Prostate gland (tissue), 2 donors: ENCODE data around the gene TNRC18. TPM values are rescaled to one million over a fixed set of nuclear protein-coding genes. Genes with fewer than 3 reads are reported as not detected.

ENCODE experiments used
- total RNA-seq, 2 donors: library from RNA; depleted of rRNA; stranded (reverse); fragments of >200 nt; gene quantifications; one replicate each; pipeline ENCODE4 v1.1.0, GENCODE V29; 2016

Gene TNRC18
- total RNA-seq, 2 donors from 2014 or later = 138 to 290 TPM

Other genes with a start within 250 kb of the TNRC18 start
- gene WIPI2, start 233.6 kb downstream of the TNRC18 start, total RNA-seq = 10 to 100 TPM; 68.3 to 91.4 TPM
- 10 to 100 TPM; 11.6 to 13.5 TPM for gene SLC29A4, start 140.9 kb downstream of the TNRC18 start, total RNA-seq
- 10 to 100 TPM; 13.3 to 19.2 TPM for gene FBXL18, start 90.0 kb upstream of the TNRC18 start, total RNA-seq
- gene ACTB, start 106.8 kb upstream of the TNRC18 start, total RNA-seq = 1,000 to 10,000 TPM; 2,747 to 3,482 TPM
- 100 to 1,000 TPM in 1 of 2 donors, 10 to 100 TPM in 1; 11.4 to 207 TPM for gene FSCN1, start 169.0 kb upstream of the TNRC18 start, total RNA-seq